HT1080 (cell line): ENCODE data around the gene EPSTI1. TPM values are rescaled to one million over a fixed set of nuclear protein-coding genes. Genes with fewer than 3 reads are reported as not detected.
A peak's percentile ranks its signal among the peaks of the same experiment; 100 is the strongest.

Source experiments
- DNase-seq: peaks from one replicate; pipeline ENCODE4 v3.0.0-alpha.2; 2015; ENCODE audit warnings: low read depth
- total RNA-seq: library from RNA; depleted of rRNA; stranded (reverse); fragments of >200 nt; shearing (Covaris generic); gene quantifications from 2 replicates; pipeline ENCODE4 v1.2.3, GENCODE V29; 2014; rRNA removed

The EPSTI1 gene
- total RNA-seq, 1 experiment from 2014 or later = 0.08 TPM

GRCh38 chr13:42852136-42852535, 139.9 kb downstream of the EPSTI1 start:
- no peak for DNase-seq

- DNase-seq = no peak
Observed at GRCh38 chr13:42849200-42849599, 142.8 kb downstream of the EPSTI1 start.

- peak; percentile 3 for DNase-seq
Observed at GRCh38 chr13:42847891-42848663, 144.0 kb downstream of the EPSTI1 start.

- DNase-seq = peak; percentile 23
Observed at GRCh38 chr13:42836930-42837690, 154.9 kb downstream of the EPSTI1 start.

Other genes with a start within 250 kb of the EPSTI1 start
- not detected in 2 replicates for gene FAM216B, start 210.7 kb downstream of the EPSTI1 start, total RNA-seq
- 27.5 and 36.1 TPM in 2 replicates for gene DNAJC15, start 31.3 kb upstream of the EPSTI1 start, total RNA-seq